Brain microvascular endothelial cell (primary cell): ENCODE measurements around the gene ARHGAP6.

Source experiments
- DNase-seq: peaks from one replicate; pipeline ENCODE4 v3.0.0-alpha.2; 2020
- H3K27ac ChIP-seq: fragments of 250-450 bp; sonication (Bioruptor Pico); 2 replicates; pipeline ENCODE4 v1.5.1; 2020; ENCODE audit warnings: mild to moderate bottlenecking, moderate library complexity
- H3K27me3 ChIP-seq: fragments of 250-450 bp; sonication (Bioruptor Pico); replicated peaks from 2 replicates; pipeline ENCODE4 v1.5.1; 2020; ENCODE audit warnings: mild to moderate bottlenecking
- H3K36me3 ChIP-seq: fragments of 250-450 bp; sonication (Bioruptor Pico); replicated peaks from 2 replicates; pipeline ENCODE4 v1.5.1; 2020; ENCODE audit warnings: mild to moderate bottlenecking
- H3K4me3 ChIP-seq: 2 replicates; pipeline ENCODE4 v1.5.1; 2011; ENCODE audit warnings: low read depth, mild to moderate bottlenecking, control low read depth, low read length, moderate library complexity
- in situ Hi-C: cut with HindIII; loops from 2 replicates; pipeline ENCODE4 v1.10.0; 2017; ENCODE audit warnings: low sequenced_read_pairs, low pct_ligation_motif_present
- TF ChIP-seq, protein P1 (sequence below): IDR thresholded peaks from 2 replicates; pipeline ENCODE4 v1.5.1; 2011; ENCODE audit warnings: low read depth, mild to moderate bottlenecking, moderate library complexity, low read length, control low read depth, inconsistent platforms; ENCODE audit errors: missing control alignments

Gene ARHGAP6, protein sequence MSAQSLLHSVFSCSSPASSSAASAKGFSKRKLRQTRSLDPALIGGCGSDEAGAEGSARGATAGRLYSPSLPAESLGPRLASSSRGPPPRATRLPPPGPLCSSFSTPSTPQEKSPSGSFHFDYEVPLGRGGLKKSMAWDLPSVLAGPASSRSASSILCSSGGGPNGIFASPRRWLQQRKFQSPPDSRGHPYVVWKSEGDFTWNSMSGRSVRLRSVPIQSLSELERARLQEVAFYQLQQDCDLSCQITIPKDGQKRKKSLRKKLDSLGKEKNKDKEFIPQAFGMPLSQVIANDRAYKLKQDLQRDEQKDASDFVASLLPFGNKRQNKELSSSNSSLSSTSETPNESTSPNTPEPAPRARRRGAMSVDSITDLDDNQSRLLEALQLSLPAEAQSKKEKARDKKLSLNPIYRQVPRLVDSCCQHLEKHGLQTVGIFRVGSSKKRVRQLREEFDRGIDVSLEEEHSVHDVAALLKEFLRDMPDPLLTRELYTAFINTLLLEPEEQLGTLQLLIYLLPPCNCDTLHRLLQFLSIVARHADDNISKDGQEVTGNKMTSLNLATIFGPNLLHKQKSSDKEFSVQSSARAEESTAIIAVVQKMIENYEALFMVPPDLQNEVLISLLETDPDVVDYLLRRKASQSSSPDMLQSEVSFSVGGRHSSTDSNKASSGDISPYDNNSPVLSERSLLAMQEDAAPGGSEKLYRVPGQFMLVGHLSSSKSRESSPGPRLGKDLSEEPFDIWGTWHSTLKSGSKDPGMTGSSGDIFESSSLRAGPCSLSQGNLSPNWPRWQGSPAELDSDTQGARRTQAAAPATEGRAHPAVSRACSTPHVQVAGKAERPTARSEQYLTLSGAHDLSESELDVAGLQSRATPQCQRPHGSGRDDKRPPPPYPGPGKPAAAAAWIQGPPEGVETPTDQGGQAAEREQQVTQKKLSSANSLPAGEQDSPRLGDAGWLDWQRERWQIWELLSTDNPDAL (N-terminal part only)

DNA sequence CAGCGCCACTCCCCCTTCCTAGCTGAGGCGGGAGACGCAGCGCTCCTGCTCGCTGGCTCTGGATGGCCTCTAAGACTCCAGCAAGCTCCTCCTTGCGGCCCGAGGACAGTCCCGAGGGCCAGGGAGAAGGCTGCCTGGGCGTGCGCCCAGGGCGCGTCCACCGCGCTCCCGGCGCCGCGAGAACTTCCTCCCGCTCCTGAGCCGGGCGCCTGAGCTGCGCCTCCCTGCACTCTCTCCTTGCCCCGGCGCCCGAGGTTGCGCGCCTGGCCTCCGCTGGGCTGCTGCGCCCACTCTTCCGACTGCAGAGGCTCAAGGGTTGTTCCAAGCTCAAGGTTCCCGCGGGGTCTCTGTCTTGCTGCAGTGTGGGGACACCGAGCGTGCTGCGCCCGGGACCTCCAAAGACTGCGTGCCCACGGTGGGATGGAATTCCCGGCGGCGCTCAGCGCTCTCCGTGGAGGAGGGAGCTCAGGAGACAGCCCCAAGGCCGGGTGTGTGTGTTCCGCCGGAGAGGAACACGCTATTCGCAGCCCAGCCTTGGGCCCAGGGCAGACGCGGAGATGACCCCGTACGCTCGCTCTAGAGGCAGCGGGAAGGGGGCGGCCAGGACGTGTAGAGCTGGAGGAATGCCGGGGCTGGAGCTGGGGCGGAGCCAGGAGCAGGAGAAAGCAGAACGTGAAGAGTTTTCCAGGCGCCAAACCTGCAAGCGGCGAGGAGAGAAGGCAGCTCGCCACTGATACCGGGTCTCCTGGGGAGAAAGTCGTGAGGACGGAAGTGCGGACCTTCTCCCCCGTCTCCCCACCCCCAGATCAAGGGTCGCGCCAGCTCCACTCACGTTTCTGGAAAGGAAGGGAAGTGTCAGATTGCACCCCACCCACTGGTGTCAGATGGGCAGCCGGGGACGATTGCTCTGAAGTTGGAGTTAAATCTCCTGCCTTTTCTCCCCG, at the start of gene ARHGAP6:
Gene ARHGAP6 (minus strand): TSS at position 753 of the 944 bp plus-strand sequence. CDS start 1,092 bp downstream, outside the sequence.
- TF ChIP-seq, protein P1, sequence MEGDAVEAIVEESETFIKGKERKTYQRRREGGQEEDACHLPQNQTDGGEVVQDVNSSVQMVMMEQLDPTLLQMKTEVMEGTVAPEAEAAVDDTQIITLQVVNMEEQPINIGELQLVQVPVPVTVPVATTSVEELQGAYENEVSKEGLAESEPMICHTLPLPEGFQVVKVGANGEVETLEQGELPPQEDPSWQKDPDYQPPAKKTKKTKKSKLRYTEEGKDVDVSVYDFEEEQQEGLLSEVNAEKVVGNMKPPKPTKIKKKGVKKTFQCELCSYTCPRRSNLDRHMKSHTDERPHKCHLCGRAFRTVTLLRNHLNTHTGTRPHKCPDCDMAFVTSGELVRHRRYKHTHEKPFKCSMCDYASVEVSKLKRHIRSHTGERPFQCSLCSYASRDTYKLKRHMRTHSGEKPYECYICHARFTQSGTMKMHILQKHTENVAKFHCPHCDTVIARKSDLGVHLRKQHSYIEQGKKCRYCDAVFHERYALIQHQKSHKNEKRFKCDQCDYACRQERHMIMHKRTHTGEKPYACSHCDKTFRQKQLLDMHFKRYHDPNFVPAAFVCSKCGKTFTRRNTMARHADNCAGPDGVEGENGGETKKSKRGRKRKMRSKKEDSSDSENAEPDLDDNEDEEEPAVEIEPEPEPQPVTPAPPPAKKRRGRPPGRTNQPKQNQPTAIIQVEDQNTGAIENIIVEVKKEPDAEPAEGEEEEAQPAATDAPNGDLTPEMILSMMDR: no peak
- DNase-seq: peak; percentile 25
- peak within 1 kb of the TSS; percentile 57 for H3K4me3 ChIP-seq

DNA sequence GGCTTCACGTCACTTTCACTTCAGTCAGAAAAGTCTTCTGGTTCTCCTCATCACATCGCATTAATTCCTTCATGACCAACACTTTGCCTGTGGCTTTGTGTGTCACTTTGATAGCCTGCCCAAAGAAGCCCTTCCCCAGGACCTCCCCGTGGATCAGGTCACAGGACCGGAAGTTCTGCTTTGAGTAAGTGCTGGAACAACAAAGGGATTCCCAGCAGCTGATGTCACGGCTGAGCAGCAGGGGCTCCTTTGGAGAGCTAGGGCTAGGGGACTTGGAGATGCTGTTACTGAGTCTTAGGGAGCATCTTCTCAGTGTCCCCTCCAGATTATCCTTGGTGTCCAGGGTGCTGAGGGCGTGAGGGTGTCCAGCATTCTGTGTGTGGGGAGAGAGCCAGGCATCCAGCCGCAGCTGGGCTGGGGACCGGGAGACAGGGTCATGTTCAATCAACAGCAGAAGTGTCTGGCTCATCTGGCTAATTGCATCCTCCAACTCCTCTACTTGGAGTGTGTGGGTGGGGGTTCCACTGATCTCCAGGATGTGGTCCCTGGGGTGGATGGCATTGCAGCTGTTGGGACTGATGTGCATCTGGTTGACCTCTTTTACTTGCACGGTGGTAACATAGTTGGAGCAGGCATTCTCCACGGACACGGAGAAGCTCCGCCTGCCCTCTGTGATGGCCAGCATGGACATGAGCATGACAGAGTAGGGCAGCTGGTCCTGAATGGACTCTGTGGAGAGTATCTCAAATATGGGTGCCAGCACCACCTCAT, 39.2 kb upstream of the ARHGAP6 start:
- Histone ChIP-seq H3K36me3 (no peaks in the 10 kb centered on the region), H3K4me3 (no peak overlapping the region), H3K27ac (no peak overlapping the region), H3K27me3 (no peaks in the 10 kb centered on the region)
- in situ Hi-C loops: no loop called here
- TF ChIP-seq, protein P1: no peak
- peak; percentile 57 for DNase-seq

More for the DNA sequence above, at the start of gene ARHGAP6:
- Histone ChIP-seq H3K36me3 (no peaks in the 10 kb centered on the region), H3K27ac (no peak within 1 kb of the TSS), H3K27me3 (no peaks in the 10 kb centered on the region)
- in situ Hi-C loops: no loop called here

DNA sequence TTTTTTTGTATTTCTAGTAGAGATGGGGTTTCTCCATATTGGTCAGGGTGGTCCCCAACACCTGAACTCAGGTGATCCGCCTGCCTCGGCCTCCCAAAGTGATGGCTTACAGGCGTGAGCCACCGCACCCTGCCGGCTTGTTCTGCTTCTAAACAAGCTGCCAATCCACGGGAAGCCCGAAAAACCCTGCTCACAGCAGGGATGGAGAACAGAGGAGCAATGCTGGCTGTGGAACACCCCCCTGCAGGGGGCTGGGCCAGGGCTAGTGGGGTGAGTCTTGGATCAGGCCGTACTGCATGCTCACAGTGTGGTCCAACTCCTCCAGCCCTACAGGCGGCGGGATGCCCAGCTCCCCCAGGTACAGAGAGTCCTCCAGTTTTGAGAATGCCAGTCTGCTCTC, 38.1 kb upstream of the ARHGAP6 start:
- Histone ChIP-seq H3K27me3 (no peaks in the 10 kb centered on the region), H3K36me3 (no peaks in the 10 kb centered on the region), H3K27ac (no peak overlapping the region), H3K4me3 (no peak overlapping the region)
- TF ChIP-seq, protein P1: no peak
- no peak for DNase-seq
- in situ Hi-C loops: no loop called here

DNA sequence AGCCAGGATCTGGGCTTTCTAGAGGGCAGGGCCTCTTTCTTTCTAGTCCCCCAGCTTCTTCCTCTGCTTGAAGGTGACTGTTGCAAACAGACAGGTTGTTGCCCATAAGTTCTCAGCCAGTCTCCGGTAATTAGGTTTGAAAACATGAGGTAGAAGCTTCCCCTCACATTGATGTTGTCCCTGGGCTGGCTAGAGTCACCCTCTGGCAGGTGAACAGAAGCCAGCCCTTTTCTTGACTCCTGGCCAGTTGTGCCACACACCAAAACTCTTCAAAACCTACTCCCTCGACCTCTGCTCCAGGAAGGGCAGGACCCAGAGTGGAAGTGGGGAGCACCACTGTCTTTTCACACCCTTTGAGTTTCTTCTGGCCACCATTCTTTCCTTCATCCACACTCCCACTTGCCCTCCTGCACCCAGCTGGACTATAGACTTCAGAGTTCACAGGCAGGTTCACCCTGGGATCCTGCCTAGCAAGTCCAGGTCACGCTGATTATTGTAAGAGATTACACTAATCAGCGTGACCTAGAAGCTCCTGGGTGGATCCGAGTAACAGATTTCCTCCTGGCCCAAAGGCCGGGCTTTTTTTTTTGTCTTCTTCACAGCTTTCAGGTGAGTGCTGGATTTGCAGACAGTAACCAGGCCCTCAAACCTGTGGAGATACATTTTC, 37.4 kb upstream of the ARHGAP6 start:
- DNase-seq: no peak
- no peak overlapping the region for H3K27ac ChIP-seq
- H3K36me3 ChIP-seq: no peaks in the 10 kb centered on the region
- in situ Hi-C loops: no loop called here
- H3K27me3 ChIP-seq: no peaks in the 10 kb centered on the region
- TF ChIP-seq, protein P1: no peak
- H3K4me3 ChIP-seq: no peak overlapping the region
